ENCODE data around the gene PCSK7. TPM values are rescaled to one million over a fixed set of nuclear protein-coding genes. Genes with fewer than 3 reads are reported as not detected.

The PCSK7 gene
- total and polyA plus RNA-seq, 11 donors, result 16.9 to 43.4 (median 26.2) TPM

GRCh38 chr11:117199916-117200812 is 31.7 kb downstream of the PCSK7 start:
- 48 to 71% (median 60%) methylated on average over 13 of the region's 13 CpGs for WGBS, 4 donors
- intact Hi-C loops (cut with DNase I), result loop anchor here in 1 of 10 donors (2.0 kb wide), 1 partner anchor 21 kb away; no protein-coding TSS in a partner anchor
- H3K27ac ChIP-seq, result peak overlapping the region; percentile 51 to 99 (median 78)
- peak in 2 of 4 donors; percentile 0 for ATAC-seq
- peak in 2 of 5 donors; percentile 13 to 45 for DNase-seq
- H3K27me3 ChIP-seq, result no peaks in the 10 kb centered on the region
- H3K4me3 ChIP-seq, result peak overlapping the region in 11 of 12 donors; percentile 7 to 80 (median 50)
- H3K36me3 ChIP-seq, result peaks cover 0 to 51% (median 39%) of the 10 kb centered on the region in 9 donors
- peaks cover 0 to 62% (median 29%) of the 10 kb centered on the region in 12 donors for H3K4me1 ChIP-seq
- H3K9me3 ChIP-seq, result no peaks in the 10 kb centered on the region
- no peak for TF ChIP-seq CTCF (IDR thresholded peaks at IDR 0.05)
- TF ChIP-seq POLR2A (IDR thresholded peaks at IDR 0.05), result no peak

GRCh38 chr11:117199053-117199915 is 32.6 kb downstream of the PCSK7 start, which contains the start of gene TAGLN:
TAGLN (plus strand) TSS chr11:117199370; CDS start chr11:117203014, 3,644 bp downstream.
- Histone ChIP-seq H3K9me3 (no peaks in the 10 kb centered on the region), H3K36me3 (peaks cover 0 to 47% (median 36%) of the 10 kb centered on the region in 9 donors), H3K4me1 (peaks cover 0 to 54% (median 23%) of the 10 kb centered on the region in 12 donors), H3K4me3 (peak within 1 kb of the TSS in 11 of 12 donors; percentile 7 to 80 (median 50)), H3K27ac (peak within 1 kb of the TSS; percentile 66 to 99 (median 78)), H3K27me3 (no peaks in the 10 kb centered on the region)
- intact Hi-C loops (cut with DNase I), result loop anchor here in 1 of 10 donors (2.0 kb wide), 1 partner anchor 22 kb away; no protein-coding TSS in a partner anchor
- WGBS, 4 donors, result 19 to 28% (median 21%) methylated on average over 27 to 34 of the region's 34 CpGs
- DNase-seq (peak; percentile 80 to 87 (median 84)), ATAC-seq (peak; percentile 73 to 83 (median 76))
- TF ChIP-seq POLR2A (IDR thresholded peaks at IDR 0.05) (peak in 1 of 2 donors; percentile 55), CTCF (IDR thresholded peaks at IDR 0.05) (no peak)

- WGBS, 4 donors, result 60 to 76% (median 69%) methylated on average over 4 of the region's 4 CpGs
These were observed 33.3 kb downstream of the PCSK7 start for GRCh38 chr11:117198613-117199012.

More at GRCh38 chr11:117198613-117199012, 33.3 kb downstream of the PCSK7 start:
- Histone ChIP-seq H3K4me1 (peaks cover 0 to 48% (median 19%) of the 10 kb centered on the region in 12 donors), H3K27me3 (no peaks in the 10 kb centered on the region), H3K4me3 (peak overlapping the region in 11 of 12 donors; percentile 4 to 80 (median 50)), H3K27ac (peak overlapping the region; percentile 66 to 99 (median 78)), H3K9me3 (no peaks in the 10 kb centered on the region), H3K36me3 (peaks cover 0 to 45% (median 37%) of the 10 kb centered on the region in 9 donors)
- ATAC-seq, result no peak
- DNase-seq, result peak in 1 of 5 donors; percentile 24
- intact Hi-C loops (cut with DNase I), result loop anchor here in 1 of 10 donors (2.0 kb wide), 1 partner anchor 22 kb away; no protein-coding TSS in a partner anchor
- TF ChIP-seq POLR2A (IDR thresholded peaks at IDR 0.05), result no peak
- TF ChIP-seq CTCF (IDR thresholded peaks at IDR 0.05), result no peak
